ENCODE measurements around the gene ULK3. TPM values are rescaled to one million over a fixed set of nuclear protein-coding genes. Genes with fewer than 3 reads are reported as not detected.

The ULK3 gene
- total RNA-seq, 1 experiment from 2014 or later = 48.4 TPM

DNA sequence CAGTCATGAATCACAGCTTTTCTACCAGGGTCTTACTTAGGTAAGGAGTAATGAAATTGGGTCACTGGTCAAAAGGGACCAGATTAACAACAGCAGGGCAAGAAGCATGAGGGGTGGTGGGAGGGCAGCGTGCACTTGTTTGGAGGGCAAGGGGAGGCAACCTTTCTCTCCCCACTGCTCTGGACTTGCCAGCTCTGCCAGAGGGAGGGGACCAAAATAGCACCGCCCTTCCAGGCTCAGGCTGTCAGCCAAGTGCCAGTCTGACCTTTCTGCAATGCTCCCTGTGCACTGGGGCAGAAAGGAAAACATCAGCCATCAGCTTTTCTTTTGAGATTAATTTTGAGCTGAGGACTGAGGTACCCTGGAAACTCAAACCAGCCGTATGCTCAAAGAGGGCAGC, 4.5 kb upstream of the ULK3 start:
- Histone ChIP-seq H3K9me3 (ENCODE audit: control insufficient read depth in 1 of 2, insufficient read depth in 1 of 2, low read depth in 1 of 2, low read length in 2 of 2) (no peaks in the 10 kb centered on the region), H3K9me2 (ENCODE audit: insufficient read depth) (no peaks in the 10 kb centered on the region), H3K27me3 (ENCODE audit: insufficient read depth, low read length) (no peaks in the 10 kb centered on the region), H3K9ac (ENCODE audit: low read length) (no peak overlapping the region), H2AFZ (ENCODE audit: low read depth, low read length, poor library complexity, severe bottlenecking) (no peak overlapping the region), H3K4me2 (ENCODE audit: low read length) (no peak overlapping the region), H3K27ac (ENCODE audit: low read depth, low read length) (no peak overlapping the region), H3K79me2 (ENCODE audit: insufficient read depth, low read length) (no peaks in the 10 kb centered on the region), H4K20me1 (ENCODE audit: insufficient read depth) (no peaks in the 10 kb centered on the region), H3K4me1 (ENCODE audit: control insufficient read depth in 1 of 2, insufficient read depth in 2 of 2, low read length in 2 of 2) (peaks cover 6 to 12% of the 10 kb centered on the region in 2 experiments; a peak in 3 of 4 replicates), H3K4me3 (replicated peaks in 1 of 2; ENCODE audit: low read depth in 1 of 2, low read length in 2 of 2) (no peak overlapping the region), H3K36me3 (ENCODE audit: control insufficient read depth in 1 of 2, insufficient read depth in 2 of 2, low read length in 2 of 2) (peaks cover 25 to 27% of the 10 kb centered on the region in 2 experiments; a peak in 3 of 4 replicates)
- ChIA-PET POLR2A (interaction anchor here (0.5 kb wide), 1 partner anchor 462 kb away, joined by 4 read pairs; no protein-coding TSS in a partner anchor), CTCF (interaction anchor here (1.1 kb wide), 1 partner anchor 54 kb away, joined by 3 read pairs; no protein-coding TSS in a partner anchor), RAD21 (ENCODE audit: low non-redundant PET in 1 of 2, low total read pairs in 2 of 2, uncharacterized antibody in 2 of 2, unreplicated experiment in 2 of 2) (no interaction called here)
- TF ChIP-seq EZH2phosphoT487 (IDR thresholded peaks at IDR 0.05; ENCODE audit: borderline replicate concordance) = no peak
- no peak for TF ChIP-seq EGR1 (IDR thresholded peaks at IDR 0.05; ENCODE audit: low read depth)
- TF ChIP-seq, protein P1, sequence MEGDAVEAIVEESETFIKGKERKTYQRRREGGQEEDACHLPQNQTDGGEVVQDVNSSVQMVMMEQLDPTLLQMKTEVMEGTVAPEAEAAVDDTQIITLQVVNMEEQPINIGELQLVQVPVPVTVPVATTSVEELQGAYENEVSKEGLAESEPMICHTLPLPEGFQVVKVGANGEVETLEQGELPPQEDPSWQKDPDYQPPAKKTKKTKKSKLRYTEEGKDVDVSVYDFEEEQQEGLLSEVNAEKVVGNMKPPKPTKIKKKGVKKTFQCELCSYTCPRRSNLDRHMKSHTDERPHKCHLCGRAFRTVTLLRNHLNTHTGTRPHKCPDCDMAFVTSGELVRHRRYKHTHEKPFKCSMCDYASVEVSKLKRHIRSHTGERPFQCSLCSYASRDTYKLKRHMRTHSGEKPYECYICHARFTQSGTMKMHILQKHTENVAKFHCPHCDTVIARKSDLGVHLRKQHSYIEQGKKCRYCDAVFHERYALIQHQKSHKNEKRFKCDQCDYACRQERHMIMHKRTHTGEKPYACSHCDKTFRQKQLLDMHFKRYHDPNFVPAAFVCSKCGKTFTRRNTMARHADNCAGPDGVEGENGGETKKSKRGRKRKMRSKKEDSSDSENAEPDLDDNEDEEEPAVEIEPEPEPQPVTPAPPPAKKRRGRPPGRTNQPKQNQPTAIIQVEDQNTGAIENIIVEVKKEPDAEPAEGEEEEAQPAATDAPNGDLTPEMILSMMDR (IDR thresholded peaks at IDR 0.05 in 2 of 3, conservative IDR thresholded peaks at IDR 0.05 in 1 of 3; ENCODE audit: borderline replicate concordance in 1 of 3, insufficient read depth in 1 of 3, low read depth in 2 of 3, low read length in 2 of 3) = no peak
- TF ChIP-seq, protein P2, sequence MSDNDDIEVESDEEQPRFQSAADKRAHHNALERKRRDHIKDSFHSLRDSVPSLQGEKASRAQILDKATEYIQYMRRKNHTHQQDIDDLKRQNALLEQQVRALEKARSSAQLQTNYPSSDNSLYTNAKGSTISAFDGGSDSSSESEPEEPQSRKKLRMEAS (IDR thresholded peaks at IDR 0.05) = no peak
- no peak for TF ChIP-seq SP1 (IDR thresholded peaks at IDR 0.05; ENCODE audit: low read depth)
- TF ChIP-seq SRF (IDR thresholded peaks at IDR 0.05; ENCODE audit: low read depth) = no peak
- no peak for TF ChIP-seq POLR2A (IDR thresholded peaks at IDR 0.05; ENCODE audit: borderline replicate concordance, extremely low read depth, insufficient read depth, insufficient read length)
- ATAC-seq (no peak), DNase-seq (ENCODE audit: low read depth, low spot score) (no peak)
- BruUV-seq (replicated peaks) = no TSS peak
- intact Hi-C loops (cut with micrococcal nuclease) = no loop called here

DNA sequence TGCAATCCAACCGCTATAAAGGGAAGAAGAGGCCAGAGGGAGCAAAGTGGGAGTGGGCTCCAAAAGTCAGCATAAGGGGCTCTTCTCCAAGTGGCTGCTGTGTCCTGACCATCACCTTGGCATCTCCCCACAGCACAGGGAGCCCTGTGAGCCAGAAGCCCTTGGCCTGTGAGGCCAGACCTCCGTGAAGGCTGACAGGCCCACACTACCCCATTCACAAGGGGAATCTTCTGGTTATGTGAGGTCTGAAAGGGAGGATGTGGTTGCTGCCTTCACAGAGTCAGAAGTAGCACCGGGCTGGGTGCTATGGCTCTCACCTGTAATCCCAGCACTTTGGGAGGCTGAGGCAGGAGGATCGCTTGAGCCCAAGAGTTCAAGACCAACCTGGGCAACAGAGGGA, 2.6 kb upstream of the ULK3 start:
- CTCF ChIA-PET = interaction anchor here (1.6 kb wide), 1 partner anchor 56 kb away, joined by 5 read pairs; no protein-coding TSS in a partner anchor
- Histone ChIP-seq H3K79me2 (ENCODE audit: insufficient read depth, low read length) (peaks cover 6% of the 10 kb centered on the region; the same call in 1 of the 2 replicates), H3K27ac (ENCODE audit: low read depth, low read length) (no peak overlapping the region), H3K4me3 (replicated peaks in 1 of 2; ENCODE audit: low read depth in 1 of 2, low read length in 2 of 2) (no peak overlapping the region), H4K20me1 (ENCODE audit: insufficient read depth) (no peaks in the 10 kb centered on the region), H3K27me3 (ENCODE audit: insufficient read depth, low read length) (no peaks in the 10 kb centered on the region), H3K9ac (ENCODE audit: low read length) (no peak overlapping the region), H3K4me2 (ENCODE audit: low read length) (no peak overlapping the region), H2AFZ (ENCODE audit: low read depth, low read length, poor library complexity, severe bottlenecking) (no peak overlapping the region), H3K36me3 (ENCODE audit: control insufficient read depth in 1 of 2, insufficient read depth in 2 of 2, low read length in 2 of 2) (peaks cover 16 to 23% of the 10 kb centered on the region in 2 experiments; a peak in 3 of 4 replicates), H3K9me3 (ENCODE audit: control insufficient read depth in 1 of 2, insufficient read depth in 1 of 2, low read depth in 1 of 2, low read length in 2 of 2) (no peaks in the 10 kb centered on the region), H3K4me1 (ENCODE audit: control insufficient read depth in 1 of 2, insufficient read depth in 2 of 2, low read length in 2 of 2) (peaks cover 9 to 21% of the 10 kb centered on the region in 2 experiments; a peak in 3 of 4 replicates), H3K9me2 (ENCODE audit: insufficient read depth) (no peaks in the 10 kb centered on the region)
- no peak for TF ChIP-seq YY1 (IDR thresholded peaks at IDR 0.05; ENCODE audit: extremely low read depth, insufficient replicate concordance, low read depth, low read length)
- TF ChIP-seq, protein P3, sequence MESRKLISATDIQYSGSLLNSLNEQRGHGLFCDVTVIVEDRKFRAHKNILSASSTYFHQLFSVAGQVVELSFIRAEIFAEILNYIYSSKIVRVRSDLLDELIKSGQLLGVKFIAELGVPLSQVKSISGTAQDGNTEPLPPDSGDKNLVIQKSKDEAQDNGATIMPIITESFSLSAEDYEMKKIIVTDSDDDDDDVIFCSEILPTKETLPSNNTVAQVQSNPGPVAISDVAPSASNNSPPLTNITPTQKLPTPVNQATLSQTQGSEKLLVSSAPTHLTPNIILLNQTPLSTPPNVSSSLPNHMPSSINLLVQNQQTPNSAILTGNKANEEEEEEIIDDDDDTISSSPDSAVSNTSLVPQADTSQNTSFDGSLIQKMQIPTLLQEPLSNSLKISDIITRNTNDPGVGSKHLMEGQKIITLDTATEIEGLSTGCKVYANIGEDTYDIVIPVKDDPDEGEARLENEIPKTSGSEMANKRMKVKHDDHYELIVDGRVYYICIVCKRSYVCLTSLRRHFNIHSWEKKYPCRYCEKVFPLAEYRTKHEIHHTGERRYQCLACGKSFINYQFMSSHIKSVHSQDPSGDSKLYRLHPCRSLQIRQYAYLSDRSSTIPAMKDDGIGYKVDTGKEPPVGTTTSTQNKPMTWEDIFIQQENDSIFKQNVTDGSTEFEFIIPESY (IDR thresholded peaks at IDR 0.05; ENCODE audit: extremely low read depth, insufficient replicate concordance, low read length) = no peak
- no peak for TF ChIP-seq EGR1 (IDR thresholded peaks at IDR 0.05; ENCODE audit: low read depth)
- no peak for TF ChIP-seq EZH2 (IDR thresholded peaks at IDR 0.05)
- TF ChIP-seq CBX3 (IDR thresholded peaks at IDR 0.05; ENCODE audit: low read depth) = no peak
- TF ChIP-seq ZNF274 (IDR thresholded peaks at IDR 0.05; ENCODE audit: low read depth, low read length) = no peak
- TF ChIP-seq RAD21 (IDR thresholded peaks at IDR 0.05; ENCODE audit: low read depth) = no peak
- ATAC-seq (no peak), DNase-seq (ENCODE audit: low read depth, low spot score) (no peak)
- intact Hi-C loops (cut with micrococcal nuclease) = no loop called here
- RAD21 ChIA-PET (ENCODE audit: low non-redundant PET in 1 of 2, low total read pairs in 2 of 2, uncharacterized antibody in 2 of 2, unreplicated experiment in 2 of 2) = no interaction called here
- POLR2A ChIA-PET = no interaction called here
- no TSS peak for BruUV-seq (replicated peaks)
